ENCODE data around the gene KCNK3. TPM values are rescaled to one million over a fixed set of nuclear protein-coding genes. Genes with fewer than 3 reads are reported as not detected.

Gene KCNK3
- polyA plus RNA-seq, 1 of the 3 experiments (the other 2 are of a cell fraction) = 0.16 TPM

GRCh38 chr2:26685989-26686839 lies 6.3 kb upstream of the KCNK3 start:
- POLR2A ChIA-PET = interaction anchor here (0.7 kb wide), 1 partner anchor 40 kb away, joined by 3 read pairs; no protein-coding TSS in a partner anchor
- H3K4me2 ChIP-seq = no peak overlapping the region
- H4K20me1 ChIP-seq (ENCODE audit: insufficient read depth) = no peaks in the 10 kb centered on the region
- 41% methylated on average over 16 of the region's 16 CpGs for WGBS (ENCODE audit: low lambda C conversion rate)
- DNase-seq = no peak
- H3K9me2 ChIP-seq = no peaks in the 10 kb centered on the region
- no peaks in the 10 kb centered on the region for H3F3A ChIP-seq (replicated peaks; ENCODE audit: insufficient read depth)
- no peak for TF ChIP-seq SIN3A (IDR thresholded peaks at IDR 0.05; ENCODE audit: borderline replicate concordance, low read depth, low read length)
- TF ChIP-seq GABPA (IDR thresholded peaks at IDR 0.05; ENCODE audit: low read depth) = no peak
- no peak for TF ChIP-seq MEF2A (IDR thresholded peaks at IDR 0.05; ENCODE audit: borderline replicate concordance, low read depth)
- TF ChIP-seq JUND (IDR thresholded peaks at IDR 0.05) = no peak
- no peak for TF ChIP-seq USF2 (IDR thresholded peaks at IDR 0.05; ENCODE audit: borderline replicate concordance, low read depth, low read length)
- TF ChIP-seq ZBTB33 (IDR thresholded peaks at IDR 0.05; ENCODE audit: borderline replicate concordance, low read depth) = no peak
- TF ChIP-seq USF1 (IDR thresholded peaks at IDR 0.05; ENCODE audit: borderline replicate concordance, low read depth) = no peak
- no peak for TF ChIP-seq TAF1 (IDR thresholded peaks at IDR 0.05; ENCODE audit: borderline replicate concordance, low read depth, low read length)
- no peak for TF ChIP-seq FOXM1 (IDR thresholded peaks at IDR 0.05; ENCODE audit: low read depth)
- TF ChIP-seq EP300 (IDR thresholded peaks at IDR 0.05; ENCODE audit: borderline replicate concordance in 1 of 2, low read depth in 1 of 2, low read length in 1 of 2) = no peak
- TF ChIP-seq EZH2phosphoT487 (IDR thresholded peaks at IDR 0.05; ENCODE audit: borderline replicate concordance, low read depth) = no peak
- TF ChIP-seq CTCF (IDR thresholded peaks at IDR 0.05) = no peak
- TF ChIP-seq NFIC (IDR thresholded peaks at IDR 0.05; ENCODE audit: borderline replicate concordance) = no peak
- TF ChIP-seq RXRA (IDR thresholded peaks at IDR 0.05; ENCODE audit: borderline replicate concordance, low read depth) = no peak
- TF ChIP-seq SMC3 (IDR thresholded peaks at IDR 0.05; ENCODE audit: low read depth, low read length) = no peak
- TF ChIP-seq FOSL2 (IDR thresholded peaks at IDR 0.05; ENCODE audit: borderline replicate concordance, low read depth) = no peak
- no peak for TF ChIP-seq POLR2AphosphoS5 (IDR thresholded peaks at IDR 0.05; ENCODE audit: low read depth, low read length)
- H3K27ac ChIP-seq (ENCODE audit: low read depth in 2 of 2, low read length in 1 of 2) = no peak overlapping the region
- H3K9me3 ChIP-seq = no peaks in the 10 kb centered on the region
- no peak overlapping the region for H3K4me3 ChIP-seq (ENCODE audit: low read depth in 2 of 2, low read length in 1 of 2)
- no peak overlapping the region for H3K9ac ChIP-seq
- H3K36me3 ChIP-seq (replicated peaks in 1 of 2; ENCODE audit: control insufficient read depth in 1 of 2, insufficient read depth in 2 of 2, low read length in 1 of 2) = no peaks in the 10 kb centered on the region
- no peak overlapping the region for H2AFZ ChIP-seq (ENCODE audit: low read depth)
- CTCF ChIA-PET = interaction anchor here (0.7 to 3.4 kb wide), 8 partner anchors 12 to 108 kb away, joined by 3 to 27 read pairs (median 3); no protein-coding TSS in a partner anchor
- peaks cover 0 to 49% of the 10 kb centered on the region in 2 experiments; a peak in 2 of 4 replicates for H3K4me1 ChIP-seq (ENCODE audit: control insufficient read depth in 1 of 2, insufficient read depth in 2 of 2, low read depth in 1 of 2, low read length in 1 of 2)
- H3K79me2 ChIP-seq (ENCODE audit: insufficient read depth) = no peaks in the 10 kb centered on the region
- peaks cover 60% of the 10 kb centered on the region for H3K27me3 ChIP-seq (ENCODE audit: insufficient read depth)

Data from SK-N-SH (cell line).